GM19395 (cell line): ENCODE measurements around the gene TRERF1.

Experiments
- ATAC-seq: cut with Tn5 transposase; IDR thresholded peaks from one replicate; pipeline ENCODE4 v1.9.1; 2021; ENCODE audit warnings: mild to moderate bottlenecking, moderate library complexity; ENCODE audit not compliant: unreplicated experiment

The TRERF1 gene

DNA sequence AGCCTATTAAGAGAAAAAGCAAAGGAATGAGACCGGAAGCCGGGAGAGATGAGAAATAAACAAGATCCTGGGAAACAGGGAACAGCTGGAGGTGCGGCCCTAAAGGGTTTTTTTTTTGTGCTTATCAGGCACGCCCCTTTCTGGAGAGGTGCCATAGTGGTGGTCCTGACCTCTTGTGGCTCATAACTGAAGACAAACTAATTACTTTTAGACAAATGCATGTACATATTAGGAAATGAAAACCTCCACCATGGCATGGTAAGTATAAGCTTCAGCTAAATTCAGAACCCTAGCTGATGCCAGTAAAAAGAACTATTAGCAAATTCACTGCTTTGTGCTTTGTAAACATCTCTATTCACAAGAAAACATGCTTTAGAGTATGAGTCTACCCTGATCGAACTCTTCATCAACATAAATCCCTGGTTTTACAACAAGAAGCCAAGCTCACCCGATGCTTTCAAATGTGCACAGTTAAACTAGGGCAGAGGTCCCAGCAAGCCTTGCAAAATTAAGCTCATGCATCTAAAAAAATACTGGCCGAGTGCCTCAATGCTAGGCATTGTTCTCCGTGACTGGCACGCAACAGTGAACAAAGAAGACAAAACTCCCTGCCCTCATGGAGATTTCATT, 137.7 kb downstream of the TRERF1 start:
- ATAC-seq: no peak

GRCh38 chr6:42313038-42313437, 138.7 kb downstream of the TRERF1 start:
- no peak for ATAC-seq

DNA sequence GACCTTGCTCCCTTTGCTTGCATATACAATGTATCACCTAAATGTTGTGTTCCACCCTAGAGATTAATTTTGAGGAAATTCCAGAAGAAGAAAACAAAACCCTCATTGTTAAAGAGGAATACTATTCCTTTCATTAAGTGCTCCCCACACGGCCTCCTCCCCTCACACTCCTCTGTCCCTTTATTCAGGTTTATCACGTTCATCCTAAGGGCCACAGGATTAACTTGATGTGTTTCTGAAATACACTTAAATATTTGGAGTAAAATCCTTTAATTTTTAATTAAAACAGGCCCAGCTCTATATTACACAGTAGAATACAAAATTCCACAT, 144.6 kb downstream of the TRERF1 start:
- ATAC-seq: no peak

GRCh38 chr6:42306439-42307140, 145.1 kb downstream of the TRERF1 start:
- ATAC-seq: no peak

GRCh38 chr6:42304053-42304712, 147.5 kb downstream of the TRERF1 start:
- no peak for ATAC-seq

- ATAC-seq: no peak
Measured at GRCh38 chr6:42302411-42302810, 149.3 kb downstream of the TRERF1 start.

- no peak for ATAC-seq
Measured at GRCh38 chr6:42301986-42302385, 149.7 kb downstream of the TRERF1 start.

DNA sequence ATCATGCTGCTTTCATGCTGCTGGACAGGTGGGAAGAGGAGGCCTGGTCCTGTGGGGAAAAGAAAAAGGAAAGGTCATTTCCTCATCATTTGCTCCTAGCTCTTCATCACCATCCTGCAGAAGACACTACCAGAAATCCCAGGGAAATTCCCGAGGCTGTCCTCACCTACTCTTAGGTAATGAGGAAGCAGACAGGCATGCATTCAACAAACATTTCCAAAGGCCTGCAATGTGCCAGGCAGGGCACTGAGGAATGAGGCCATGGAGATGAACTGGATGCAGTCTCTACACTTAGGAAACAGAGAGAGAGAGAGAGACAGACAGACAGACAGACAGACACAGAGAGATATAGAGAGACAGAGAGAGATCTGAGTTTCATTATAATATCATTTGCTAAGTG, 151.0 kb downstream of the TRERF1 start:
- ATAC-seq: no peak

GRCh38 chr6:42300185-42300584, 151.5 kb downstream of the TRERF1 start:
- ATAC-seq: no peak

- no peak for ATAC-seq
Measured at GRCh38 chr6:42297661-42298060, 154.1 kb downstream of the TRERF1 start.

DNA sequence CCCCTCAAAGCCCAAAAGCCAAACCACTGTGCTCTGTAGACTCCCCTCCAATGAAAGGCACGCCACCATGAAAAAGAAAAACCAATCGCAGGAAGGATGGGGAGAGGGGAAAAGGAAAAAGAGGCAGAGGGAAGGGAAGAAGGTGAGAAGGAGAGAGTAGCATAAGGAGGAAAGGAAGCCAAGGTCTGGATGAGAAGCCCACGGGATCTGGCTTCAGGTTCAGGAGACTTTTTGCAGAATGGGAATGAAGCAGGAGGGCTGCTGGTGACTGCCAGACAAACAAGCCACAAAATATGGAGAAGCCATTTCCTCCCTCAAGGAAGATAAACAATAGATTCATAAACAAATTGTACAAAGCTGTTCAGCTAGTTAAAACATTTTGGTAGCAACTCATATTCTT, 155.1 kb downstream of the TRERF1 start:
- no peak for ATAC-seq

DNA sequence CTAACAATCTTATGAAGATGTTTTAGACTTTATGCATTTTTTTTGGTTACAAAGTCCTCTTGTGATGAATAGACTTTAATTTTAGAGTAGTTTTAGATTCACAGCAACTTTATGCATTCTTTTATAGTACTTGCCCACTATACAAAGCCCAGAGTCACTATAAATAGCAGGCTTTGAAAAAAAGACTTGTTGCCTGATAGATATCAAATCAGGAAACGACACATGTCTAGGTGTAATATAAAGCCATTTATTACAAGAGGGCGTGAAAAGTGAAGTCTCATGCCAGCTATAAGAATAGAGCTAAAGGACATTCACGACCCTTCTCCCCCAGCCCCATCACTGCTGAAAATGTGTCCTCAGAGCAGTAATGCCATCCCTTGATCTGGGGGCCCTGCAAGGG, 156.0 kb downstream of the TRERF1 start:
- ATAC-seq: no peak

DNA sequence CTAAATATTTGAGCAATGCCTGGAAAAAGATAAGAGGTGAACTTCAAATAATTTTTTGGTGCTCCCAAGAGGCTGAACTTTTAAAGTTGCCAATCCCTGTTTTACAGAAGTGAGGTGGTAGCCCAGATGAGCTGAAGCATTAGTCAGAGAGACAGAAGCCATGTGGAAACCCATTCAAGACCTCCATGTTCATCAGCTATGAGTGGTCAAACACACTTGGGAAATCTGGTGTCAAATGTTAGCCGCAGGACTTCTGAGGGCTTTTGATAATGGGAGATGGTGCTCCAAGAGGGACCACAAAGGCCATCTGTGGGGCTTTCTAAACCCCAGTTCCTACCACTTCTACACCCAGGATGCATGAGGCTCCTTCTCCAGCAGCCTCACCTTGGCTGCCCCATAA, 156.5 kb downstream of the TRERF1 start:
- ATAC-seq: no peak

DNA sequence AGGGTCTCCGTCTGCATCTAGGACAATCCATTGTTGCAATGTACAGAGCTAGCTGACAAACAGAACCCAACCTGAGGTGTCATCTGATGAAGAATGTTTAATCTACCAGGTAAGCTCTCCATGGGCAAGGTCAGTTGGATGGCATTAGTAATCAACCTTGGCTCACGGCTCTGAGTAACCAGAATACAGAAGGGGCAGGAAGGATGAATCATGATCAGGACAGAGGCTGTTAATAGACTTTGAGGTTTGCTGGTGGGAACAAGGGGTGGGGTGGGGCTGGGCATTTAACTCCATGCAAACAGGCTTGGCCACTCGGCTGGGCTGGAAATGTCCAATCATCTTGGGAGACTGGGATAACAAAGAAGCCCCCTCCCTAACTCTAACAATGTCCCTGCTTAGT, 157.0 kb downstream of the TRERF1 start:
- no peak for ATAC-seq

- no peak for ATAC-seq
Measured at GRCh38 chr6:42293386-42293977, 158.2 kb downstream of the TRERF1 start.

GRCh38 chr6:42292004-42292740, 159.6 kb downstream of the TRERF1 start:
- ATAC-seq: no peak

DNA sequence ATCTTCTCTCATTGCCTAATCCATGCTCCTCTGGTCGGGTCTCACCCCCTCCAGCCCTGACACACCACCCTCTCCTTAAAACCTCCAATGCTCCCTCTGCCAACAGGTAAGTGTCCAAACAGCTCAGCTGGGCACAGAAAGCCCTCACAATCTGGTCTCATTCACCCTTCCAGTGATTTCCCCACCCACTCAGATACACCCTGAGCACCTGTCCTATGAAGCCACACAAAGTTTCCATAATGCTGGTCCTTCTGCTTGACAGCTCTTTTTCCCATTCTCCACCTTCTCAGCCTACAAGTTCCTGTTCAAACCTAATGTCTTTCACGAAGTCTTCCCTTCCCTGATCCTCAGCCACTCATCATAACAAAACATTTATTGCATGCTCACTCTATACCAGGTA, 164.0 kb downstream of the TRERF1 start:
- ATAC-seq: no peak

GRCh38 chr6:42281570-42281969, 170.2 kb downstream of the TRERF1 start:
- no peak for ATAC-seq

- ATAC-seq: no peak
Measured at GRCh38 chr6:42280966-42281533, 170.7 kb downstream of the TRERF1 start.

DNA sequence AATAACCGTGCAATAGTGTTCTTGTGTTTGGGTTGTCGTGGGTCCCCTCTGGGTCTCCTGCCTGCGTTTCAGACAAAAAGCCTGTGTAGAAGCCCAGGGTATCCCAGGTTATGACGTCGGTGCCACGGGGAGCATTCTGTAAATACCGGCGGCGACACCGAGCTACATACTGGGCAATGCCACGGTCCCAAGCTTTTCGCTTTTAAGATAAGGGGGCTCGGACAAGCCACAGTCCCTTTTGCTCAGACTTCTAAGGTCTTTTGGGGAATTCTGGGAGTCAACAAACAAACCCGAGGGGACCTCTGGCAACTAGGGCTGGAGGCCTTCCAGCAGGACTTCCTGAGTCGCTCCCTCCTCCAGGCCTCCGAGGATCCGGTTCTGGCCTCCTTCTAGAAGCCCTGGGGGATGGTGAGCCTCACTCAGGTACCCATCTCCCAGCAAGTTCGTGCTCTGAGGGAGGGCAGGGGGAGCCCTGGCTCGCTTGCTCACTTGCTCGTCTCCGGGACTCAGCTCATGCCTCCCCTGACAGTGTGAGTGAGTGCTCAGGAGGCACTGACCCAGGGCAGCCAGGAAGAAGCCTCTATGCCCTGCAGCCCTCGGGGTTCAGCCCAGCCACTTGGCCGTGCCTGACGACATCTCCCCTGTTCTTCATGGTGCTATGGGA, 171.6 kb downstream of the TRERF1 start:
- no peak for ATAC-seq
